ELR (cell line): ENCODE results near the gene SNRPA.
"Not testable (repeated sequence)": the region's sequence is repeated elsewhere in the genome, so short reads cannot be mapped to it uniquely, and the experiment has no call there.

Source experiments
- DNase-seq: peaks from one replicate; pipeline ENCODE4 v3.0.0-alpha.2; 2015; ENCODE audit warnings: low read depth

Gene SNRPA

GRCh38 chr19:40802300-40803169 lies 51.5 kb downstream of the SNRPA start:
- DNase-seq, result no peak

GRCh38 chr19:40803170-40803856 lies 52.3 kb downstream of the SNRPA start:
- no peak for DNase-seq

- DNase-seq, result no peak
These were observed 53.1 kb downstream of the SNRPA start for GRCh38 chr19:40803857-40804782.

- no peak for DNase-seq
These were observed 53.8 kb downstream of the SNRPA start for GRCh38 chr19:40804783-40805242.

GRCh38 chr19:40805258-40805868 lies 54.4 kb downstream of the SNRPA start:
- no peak for DNase-seq

DNA sequence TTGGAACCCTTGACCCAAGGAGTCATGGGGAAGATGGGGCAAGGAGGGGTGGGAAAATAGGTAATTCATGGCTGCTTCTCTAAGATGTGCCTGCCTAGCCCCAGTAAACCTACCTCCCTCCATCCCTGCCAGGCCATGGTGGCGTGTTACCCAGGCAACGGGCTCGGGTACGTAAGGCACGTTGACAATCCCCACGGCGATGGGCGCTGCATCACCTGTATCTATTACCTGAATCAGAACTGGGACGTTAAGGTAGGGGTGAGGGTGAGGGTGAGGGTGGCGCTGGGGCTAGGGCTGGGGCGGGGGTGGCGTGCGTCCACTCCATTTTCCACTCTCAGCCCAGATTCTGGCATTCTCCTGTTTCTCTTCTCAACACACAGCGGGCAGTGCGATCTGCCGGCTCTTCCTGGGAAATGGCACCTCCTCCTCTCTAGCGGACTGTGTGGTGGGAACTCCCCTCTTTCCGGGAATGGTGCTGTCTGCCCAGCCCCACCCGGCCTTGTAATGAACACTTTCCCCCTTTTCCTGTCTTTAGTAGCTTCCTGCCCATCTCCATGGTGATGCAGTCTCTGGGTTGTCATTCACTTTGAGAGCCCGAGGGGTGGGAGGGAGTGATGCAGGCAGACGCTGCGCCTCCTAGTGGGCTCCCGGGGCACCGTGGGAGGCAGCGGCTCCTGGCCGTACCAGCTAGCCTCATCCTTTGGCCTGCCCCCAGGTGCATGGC lies 55.6 kb downstream of the SNRPA start:
- peak; percentile 86 for DNase-seq

- peak; percentile 35 for DNase-seq
These were observed 56.4 kb downstream of the SNRPA start for GRCh38 chr19:40807147-40808020.

- no peak for DNase-seq
These were observed 57.0 kb downstream of the SNRPA start for GRCh38 chr19:40808021-40808325.

- DNase-seq, result no peak
These were observed 57.5 kb downstream of the SNRPA start for GRCh38 chr19:40808497-40808896.

- no peak for DNase-seq
These were observed 58.5 kb downstream of the SNRPA start for GRCh38 chr19:40809358-40810086.

DNA sequence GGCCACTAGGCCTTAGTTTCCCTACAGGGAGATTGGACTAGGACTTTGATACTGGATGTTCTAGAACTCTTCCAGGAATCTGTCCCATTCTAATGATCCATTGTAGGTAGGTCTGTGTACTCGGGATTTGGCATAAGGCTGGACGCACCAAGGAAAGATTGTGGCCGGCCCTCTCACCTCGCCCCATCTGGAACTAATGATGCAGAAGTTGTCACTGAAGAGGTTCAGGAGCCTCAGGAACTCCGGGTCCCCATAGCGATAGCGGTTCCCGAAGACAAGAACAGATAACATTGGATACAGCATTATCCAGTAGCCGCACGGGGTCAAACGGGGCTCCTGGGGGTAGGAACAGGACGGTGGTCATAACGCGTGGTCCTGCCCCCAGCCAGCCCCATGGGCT lies 59.2 kb downstream of the SNRPA start:
- no peak for DNase-seq

DNA sequence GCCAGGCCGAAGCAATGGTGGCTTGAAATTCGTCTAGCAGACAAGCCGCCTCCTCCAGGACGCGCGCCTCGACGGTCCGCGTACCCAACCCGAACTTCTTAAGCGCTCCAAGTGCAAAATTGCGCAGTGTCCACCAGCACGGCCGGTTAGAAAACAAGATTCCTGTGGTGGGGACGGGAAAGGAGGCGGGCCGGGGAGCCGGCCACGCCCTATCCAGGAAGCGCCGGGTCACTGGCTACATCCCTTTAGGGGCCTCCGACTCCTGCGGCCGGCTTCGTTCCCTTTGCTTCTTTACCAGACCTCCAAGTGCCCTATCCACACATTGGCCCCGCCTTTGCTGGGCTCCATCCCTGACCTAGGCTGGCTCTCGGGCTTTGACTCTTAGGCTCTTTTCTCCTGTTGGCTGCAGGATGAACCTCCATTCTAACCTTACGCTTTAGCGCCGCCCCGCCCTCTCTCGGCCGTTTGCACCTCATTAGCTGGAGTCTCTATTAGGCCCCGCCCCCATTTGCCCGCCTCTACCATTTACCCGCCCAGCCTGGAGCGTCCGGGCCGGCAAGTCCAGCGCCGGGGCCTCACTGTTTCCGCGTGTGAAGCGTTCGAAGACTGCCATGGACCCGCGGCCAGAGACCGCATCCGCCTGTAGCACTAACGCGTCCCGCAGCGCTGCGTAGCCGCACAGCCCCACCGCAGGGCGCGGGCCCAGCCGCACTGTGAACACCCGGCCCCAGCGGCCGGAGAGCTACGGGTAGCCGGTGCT lies 59.8 kb downstream of the SNRPA start:
- DNase-seq, result peak; percentile 82

DNA sequence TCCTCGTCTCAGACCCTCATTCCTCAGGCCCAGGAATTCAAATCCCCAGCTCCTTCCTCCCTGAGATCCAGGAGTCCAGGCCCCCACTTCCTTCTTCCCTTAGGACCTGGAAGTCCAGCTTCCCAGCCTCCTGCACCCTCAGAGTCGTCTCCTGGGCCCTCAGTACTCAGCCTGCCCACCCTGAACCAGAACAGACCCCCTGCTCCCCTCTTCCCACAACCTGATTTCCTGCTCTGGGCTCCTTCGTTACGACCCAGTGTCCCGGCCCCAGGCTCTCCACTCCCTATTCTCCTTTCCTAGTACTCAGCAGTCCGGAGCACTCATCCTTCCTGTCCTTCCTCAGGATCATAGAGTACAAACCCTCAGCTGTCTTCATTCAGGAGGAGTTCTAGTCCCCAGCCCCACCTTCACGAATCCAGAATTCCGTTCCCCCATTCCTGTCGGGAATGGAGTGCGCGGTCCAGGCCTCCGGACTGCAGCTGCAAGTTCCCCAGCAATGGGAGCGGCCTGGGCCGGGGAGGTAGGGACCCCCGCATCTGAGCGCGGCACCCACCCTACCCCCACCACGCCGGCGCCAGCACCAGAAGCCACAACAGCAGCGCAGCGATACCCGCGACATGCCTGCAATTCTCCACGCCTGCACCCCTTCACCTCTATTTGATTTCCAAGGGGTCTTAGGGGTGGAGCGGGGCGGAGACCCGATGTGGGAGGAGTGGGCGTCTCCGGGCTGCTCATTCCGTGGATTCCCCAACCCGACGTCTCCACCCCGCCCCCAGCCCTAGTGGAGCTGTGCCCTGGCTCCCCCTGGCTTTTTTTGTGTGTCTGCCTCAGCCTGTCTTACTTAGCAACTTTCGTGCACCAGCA lies 60.7 kb downstream of the SNRPA start:
- DNase-seq, result no peak

GRCh38 chr19:40812571-40812970 lies 61.6 kb downstream of the SNRPA start:
- DNase-seq, result not testable (repeated sequence)

- no peak for DNase-seq
These were observed 62.2 kb downstream of the SNRPA start for GRCh38 chr19:40813182-40813581.
